GM10266 (cell line): ENCODE measurements around the gene ELSPBP1.
A peak's percentile ranks its signal among the peaks of the same experiment; 100 is the strongest.

Source experiments
- DNase-seq: peaks from one replicate; pipeline ENCODE4 v3.0.0; 2012; ENCODE audit errors: extremely low spot score
- TF ChIP-seq, protein P1 (sequence below): IDR thresholded peaks from 2 replicates; pipeline ENCODE4 v1.5.1; 2012; ENCODE audit warnings: mild to moderate bottlenecking, low read depth; ENCODE audit not compliant: control insufficient read depth, insufficient read depth; ENCODE audit errors: missing control alignments

Gene ELSPBP1

DNA sequence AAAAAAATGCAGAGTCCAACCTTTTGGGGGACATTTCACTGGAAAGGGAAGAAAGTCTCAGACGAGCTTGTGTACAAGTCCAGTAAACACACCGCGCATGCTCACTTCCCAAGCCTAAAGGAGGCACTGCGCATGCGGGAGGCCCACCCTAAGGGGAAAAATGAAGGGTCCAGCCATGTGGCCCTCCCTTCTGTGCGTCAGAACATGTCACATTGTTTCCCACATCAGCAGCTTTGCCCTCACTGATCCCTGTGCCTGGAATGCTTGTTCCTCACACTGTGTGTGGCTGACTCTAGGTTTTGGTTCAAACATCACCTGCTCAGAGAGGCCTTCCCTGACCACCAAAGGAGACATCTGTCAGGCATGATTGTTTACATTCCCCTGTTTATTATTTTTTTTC is 4.4 kb downstream of the ELSPBP1 start:
- TF ChIP-seq, protein P1, sequence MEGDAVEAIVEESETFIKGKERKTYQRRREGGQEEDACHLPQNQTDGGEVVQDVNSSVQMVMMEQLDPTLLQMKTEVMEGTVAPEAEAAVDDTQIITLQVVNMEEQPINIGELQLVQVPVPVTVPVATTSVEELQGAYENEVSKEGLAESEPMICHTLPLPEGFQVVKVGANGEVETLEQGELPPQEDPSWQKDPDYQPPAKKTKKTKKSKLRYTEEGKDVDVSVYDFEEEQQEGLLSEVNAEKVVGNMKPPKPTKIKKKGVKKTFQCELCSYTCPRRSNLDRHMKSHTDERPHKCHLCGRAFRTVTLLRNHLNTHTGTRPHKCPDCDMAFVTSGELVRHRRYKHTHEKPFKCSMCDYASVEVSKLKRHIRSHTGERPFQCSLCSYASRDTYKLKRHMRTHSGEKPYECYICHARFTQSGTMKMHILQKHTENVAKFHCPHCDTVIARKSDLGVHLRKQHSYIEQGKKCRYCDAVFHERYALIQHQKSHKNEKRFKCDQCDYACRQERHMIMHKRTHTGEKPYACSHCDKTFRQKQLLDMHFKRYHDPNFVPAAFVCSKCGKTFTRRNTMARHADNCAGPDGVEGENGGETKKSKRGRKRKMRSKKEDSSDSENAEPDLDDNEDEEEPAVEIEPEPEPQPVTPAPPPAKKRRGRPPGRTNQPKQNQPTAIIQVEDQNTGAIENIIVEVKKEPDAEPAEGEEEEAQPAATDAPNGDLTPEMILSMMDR = no peak
- no peak for DNase-seq

GRCh38 chr19:48000846-48001245 is 6.4 kb downstream of the ELSPBP1 start:
- TF ChIP-seq, protein P1 = no peak
- no peak for DNase-seq

DNA sequence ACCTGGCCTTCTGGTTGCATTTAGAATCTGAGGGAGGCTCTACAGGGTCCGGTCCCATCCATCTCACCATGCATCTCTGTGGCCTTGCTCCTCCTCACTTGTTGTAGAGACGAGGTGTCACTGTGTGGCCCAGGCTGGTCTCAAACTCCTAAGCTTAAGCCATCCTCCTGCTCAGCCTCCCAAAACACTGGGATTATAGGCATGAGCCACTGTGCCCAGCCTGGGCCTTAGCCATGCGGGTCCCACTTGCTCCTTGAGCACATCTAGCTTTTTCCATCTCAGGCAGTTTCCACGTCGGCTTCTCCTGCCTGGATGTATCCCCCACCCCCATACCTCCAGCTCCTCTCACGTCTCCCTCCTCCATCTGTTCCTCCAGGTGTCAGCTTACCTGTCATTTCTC is 9.8 kb downstream of the ELSPBP1 start:
- TF ChIP-seq, protein P1 = no peak
- DNase-seq = no peak

- no peak for DNase-seq
These were observed 12.3 kb downstream of the ELSPBP1 start for GRCh38 chr19:48006762-48007161.

DNA sequence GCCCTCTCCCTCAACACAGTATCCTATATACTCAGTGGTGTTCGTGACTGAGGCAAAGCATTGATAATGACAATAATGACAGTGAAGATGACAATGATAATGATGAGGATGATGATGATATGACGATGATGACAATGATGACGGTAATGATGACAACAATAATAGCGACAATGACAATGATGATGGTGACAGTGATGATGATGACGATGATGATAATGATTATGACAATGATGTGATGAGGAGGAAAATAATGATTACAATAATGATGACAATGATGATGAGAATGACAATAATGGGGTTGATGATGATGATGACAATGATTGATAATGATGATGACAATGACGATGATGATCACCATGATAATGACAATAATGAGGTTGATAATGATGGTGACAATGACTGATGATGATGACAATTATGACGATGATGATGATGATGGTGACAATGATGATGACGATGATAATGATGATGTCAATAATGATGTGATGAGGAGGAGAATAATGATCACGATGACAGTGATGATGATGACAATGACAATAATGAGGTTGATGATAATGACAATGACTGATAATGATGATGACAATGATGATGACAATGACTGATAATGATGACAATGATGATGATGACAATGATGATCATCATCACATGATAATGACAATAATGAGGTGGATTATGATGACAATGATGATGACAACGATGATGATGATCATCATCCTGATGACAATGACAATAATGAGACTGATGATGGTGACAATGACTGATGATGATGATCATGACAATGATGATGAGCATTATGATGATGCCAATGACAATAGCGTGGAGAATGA is 16.7 kb downstream of the ELSPBP1 start:
- no peak for DNase-seq
- TF ChIP-seq, protein P1 = no peak

More at GRCh38 chr19:48006762-48007161, 12.3 kb downstream of the ELSPBP1 start:
- TF ChIP-seq, protein P1 = peak; percentile 27

DNA sequence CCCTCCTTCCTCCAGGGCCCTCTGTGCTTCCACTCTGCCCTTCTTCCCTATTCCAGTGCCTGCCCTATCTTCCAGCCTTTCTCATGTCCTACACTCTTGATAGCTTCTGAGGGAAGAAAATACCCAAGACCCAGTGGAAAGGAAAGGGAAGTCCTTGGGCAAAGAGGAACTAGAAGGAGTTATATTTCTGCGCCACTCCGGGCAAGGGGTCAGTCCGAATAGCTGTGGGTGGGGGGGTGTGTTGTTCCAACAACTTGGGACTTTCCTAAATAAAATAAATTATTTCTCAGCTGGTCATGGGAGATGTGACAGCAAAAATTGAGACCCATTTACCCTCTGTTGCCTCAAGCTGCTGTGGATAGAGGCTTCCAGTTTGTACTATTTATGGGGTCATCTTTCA is 26.3 kb downstream of the ELSPBP1 start:
- no peak for DNase-seq
- TF ChIP-seq, protein P1 = no peak

DNA sequence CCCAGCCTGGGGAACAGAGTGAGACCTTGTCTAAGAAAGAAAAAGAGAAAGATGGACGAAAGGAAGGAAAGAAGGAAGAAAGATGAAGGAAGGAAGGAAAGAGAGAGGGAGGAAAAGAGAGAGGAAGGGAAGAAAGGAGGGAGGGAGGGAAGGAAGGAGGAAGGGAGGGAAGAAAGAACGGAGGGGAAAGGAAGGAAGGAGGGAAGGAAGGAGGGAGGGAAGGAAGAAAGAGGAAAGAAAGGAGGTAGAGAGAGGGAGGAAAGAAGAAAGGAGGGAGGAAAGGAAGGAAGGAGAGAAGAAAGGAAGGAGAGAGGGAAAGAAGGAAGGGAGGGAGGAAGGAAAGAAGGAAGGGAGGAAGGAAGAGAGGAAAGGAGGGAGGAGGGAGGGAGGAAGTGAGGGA is 28.6 kb downstream of the ELSPBP1 start:
- no peak for DNase-seq
- TF ChIP-seq, protein P1 = no peak
